Gastrocnemius medialis (tissue), 4 donors: ENCODE results near the gene ITGA3. TPM values are rescaled to one million over a fixed set of nuclear protein-coding genes. Genes with fewer than 3 reads are reported as not detected.

Source experiments
- ATAC-seq, 2 donors: fragments of 150-250 bp; one replicate each; pipeline ENCODE4 v1.9.1; 2016
- DNase-seq, 2 donors: peaks; one replicate each; pipeline ENCODE4 v3.0.0-alpha.2; 2019
- H3K27ac ChIP-seq, 4 donors: fragments of 200-600 bp; sonication (generic); 1 replicate in 1 of 4; 2 replicates in 3 of 4; pipeline ENCODE4 v1.5.1; 2016 to 2018; ENCODE audit warnings: mild to moderate bottlenecking in 2 of 4, moderate library complexity in 1 of 4
- H3K27me3 ChIP-seq, 3 donors: fragments of 200-600 bp; sonication (generic) in 2 of 3; 1 replicate in 1 of 3; 2 replicates in 2 of 3; pipeline versions ENCODE4 v1.5.1 to v1.6.0; 2016 to 2019; ENCODE audit warnings: mild to moderate bottlenecking in 1 of 3, moderate library complexity in 1 of 3
- H3K36me3 ChIP-seq, 2 donors: fragments of 200-600 bp; sonication (generic) in 1 of 2; one replicate each; pipeline ENCODE4 v1.5.1; 2017 to 2018
- H3K4me1 ChIP-seq, 2 donors: fragments of 200-600 bp; sonication (generic) in 1 of 2; one replicate each; pipeline ENCODE4 v1.5.1; 2016 to 2017; ENCODE audit warnings: mild to moderate bottlenecking in 2 of 2
- H3K4me3 ChIP-seq, 4 donors: fragments of 200-600 bp; sonication (generic) in 3 of 4; 1 replicate in 1 of 4; 2 replicates in 3 of 4; pipeline ENCODE4 v1.5.1; 2016 to 2019; ENCODE audit warnings: mild to moderate bottlenecking in 2 of 4
- H3K9me3 ChIP-seq, 3 donors: fragments of 200-600 bp; sonication (generic) in 2 of 3; 1 replicate in 1 of 3; 2 replicates in 2 of 3; pipeline ENCODE4 v1.5.1; 2016 to 2019
- CTCF ChIP-seq, 5 experiments: fragments of 450-650 bp in 3 of 5; fragments of 200-600 bp in 2 of 5; sonication (generic) in 2 of 5; IDR thresholded peaks in 4 of 5; conservative IDR thresholded peaks in 1 of 5; 1 replicate in 4 of 5; 2 replicates in 1 of 5; pipeline ENCODE4 v1.5.1; 2016 to 2019; ENCODE audit warnings: antibody characterized with exemption in 5 of 5, mild to moderate bottlenecking in 3 of 5, moderate library complexity in 3 of 5
- POLR2A ChIP-seq, 2 donors: fragments of 450-650 bp; IDR thresholded peaks; one replicate each; pipeline ENCODE4 v1.6.1; 2017; ENCODE audit warnings: antibody characterized with exemption in 2 of 2, mild to moderate bottlenecking in 2 of 2, moderate library complexity in 2 of 2
- in situ Hi-C, 4 donors: fragments of 200-750 bp; cut with MboI; loops; one replicate each; pipeline versions ENCODE4 v1.15.0 to v1.8.0; 2017; ENCODE audit warnings: low sequenced_read_pairs in 4 of 4
- intact Hi-C: fragments of 100-400 bp; cut with DNase I; formaldehyde crosslinking; loops from one replicate; pipeline ENCODE4 v1.15.1; 2023; ENCODE audit warnings: low total_unique reads
- total RNA-seq, 4 donors: library from RNA; depleted of rRNA; stranded (reverse); fragments of >200 nt; gene quantifications; one replicate each; pipeline versions ENCODE4 v1.1.0 to v1.2.3, GENCODE V29; 2016

ITGA3 gene
- total RNA-seq, 4 donors from 2014 or later = 5.1 to 25.9 (median 18.4) TPM

- Histone ChIP-seq H3K4me3 (no peak overlapping the region), H3K4me1 (peaks cover 87 to 99% of the 10 kb centered on the region in 2 donors), H3K27me3 (no peaks in the 10 kb centered on the region), H3K27ac (peak overlapping the region; percentile 91 to 96 (median 92)), H3K36me3 (no peaks in the 10 kb centered on the region), H3K9me3 (no peaks in the 10 kb centered on the region)
- intact Hi-C loops = no loop called here
- peak in 1 of 2 donors; percentile 6 for TF ChIP-seq POLR2A (IDR thresholded peaks at IDR 0.05)
- no peak for TF ChIP-seq CTCF (IDR thresholded peaks at IDR 0.05 in 4 of 5, conservative IDR thresholded peaks at IDR 0.05 in 1 of 5)
- in situ Hi-C loops = no loop called here
- peak; percentile 35 to 53 for ATAC-seq
- peak; percentile 59 to 88 for DNase-seq
Measured at GRCh38 chr17:50062293-50063243, 6.7 kb downstream of the ITGA3 start.

GRCh38 chr17:50063561-50064252, 7.8 kb downstream of the ITGA3 start:
- no peak for TF ChIP-seq CTCF (IDR thresholded peaks at IDR 0.05 in 4 of 5, conservative IDR thresholded peaks at IDR 0.05 in 1 of 5)
- TF ChIP-seq POLR2A (IDR thresholded peaks at IDR 0.05) = no peak
- Histone ChIP-seq H3K9me3 (no peaks in the 10 kb centered on the region), H3K27ac (peak overlapping the region; percentile 91 to 96 (median 92)), H3K4me1 (peaks cover 92 to 98% of the 10 kb centered on the region in 2 donors), H3K36me3 (no peaks in the 10 kb centered on the region), H3K4me3 (no peak overlapping the region), H3K27me3 (no peaks in the 10 kb centered on the region)
- ATAC-seq (no peak), DNase-seq (no peak)
- in situ Hi-C loops (no loop called here), intact Hi-C loops (no loop called here)

GRCh38 chr17:50064253-50065001, 8.5 kb downstream of the ITGA3 start:
- H3K36me3 ChIP-seq = peaks cover 0 to 4% of the 10 kb centered on the region in 2 donors
- intact Hi-C loops (no loop called here), in situ Hi-C loops (no loop called here)
- H3K9me3 ChIP-seq = no peaks in the 10 kb centered on the region
- H3K27ac ChIP-seq = peak overlapping the region; percentile 91 to 96 (median 92)
- H3K4me1 ChIP-seq = peaks cover 85 to 90% of the 10 kb centered on the region in 2 donors
- DNase-seq (peak in 1 of 2 donors; percentile 56), ATAC-seq (peak in 1 of 2 donors; percentile 29)
- no peaks in the 10 kb centered on the region for H3K27me3 ChIP-seq
- TF ChIP-seq POLR2A (IDR thresholded peaks at IDR 0.05) (no peak), CTCF (IDR thresholded peaks at IDR 0.05 in 4 of 5, conservative IDR thresholded peaks at IDR 0.05 in 1 of 5) (no peak)
- no peak overlapping the region for H3K4me3 ChIP-seq

GRCh38 chr17:50065056-50065455, 9.1 kb downstream of the ITGA3 start:
- Histone ChIP-seq H3K9me3 (no peaks in the 10 kb centered on the region), H3K4me3 (no peak overlapping the region), H3K27me3 (no peaks in the 10 kb centered on the region), H3K27ac (peak overlapping the region; percentile 91 to 96 (median 92)), H3K36me3 (peaks cover 0 to 8% of the 10 kb centered on the region in 2 donors), H3K4me1 (peaks cover 79 to 84% of the 10 kb centered on the region in 2 donors)
- DNase-seq (no peak), ATAC-seq (no peak)
- in situ Hi-C loops (no loop called here), intact Hi-C loops (no loop called here)
- TF ChIP-seq POLR2A (IDR thresholded peaks at IDR 0.05) (no peak), CTCF (IDR thresholded peaks at IDR 0.05 in 4 of 5, conservative IDR thresholded peaks at IDR 0.05 in 1 of 5) (no peak)
